AG09319 (cell line): ENCODE measurements around the gene PITPNM3.

Experiments used
- DNase-seq: peaks from one replicate; pipeline ENCODE4 v3.0.0-alpha.2; 2010; ENCODE audit warnings: low read depth; ENCODE audit errors: extremely low read depth
- CTCF ChIP-seq: IDR thresholded peaks from 2 replicates; pipeline ENCODE4 v1.5.1; 2011; ENCODE audit warnings: low read depth, mild to moderate bottlenecking, inconsistent platforms, low read length, moderate library complexity

The PITPNM3 gene

GRCh38 chr17:6482105-6482455 lies 74.3 kb downstream of the PITPNM3 start:
- DNase-seq, result no peak
- no peak for TF ChIP-seq CTCF

GRCh38 chr17:6480303-6480675 lies 76.1 kb downstream of the PITPNM3 start:
- no peak for TF ChIP-seq CTCF

DNA sequence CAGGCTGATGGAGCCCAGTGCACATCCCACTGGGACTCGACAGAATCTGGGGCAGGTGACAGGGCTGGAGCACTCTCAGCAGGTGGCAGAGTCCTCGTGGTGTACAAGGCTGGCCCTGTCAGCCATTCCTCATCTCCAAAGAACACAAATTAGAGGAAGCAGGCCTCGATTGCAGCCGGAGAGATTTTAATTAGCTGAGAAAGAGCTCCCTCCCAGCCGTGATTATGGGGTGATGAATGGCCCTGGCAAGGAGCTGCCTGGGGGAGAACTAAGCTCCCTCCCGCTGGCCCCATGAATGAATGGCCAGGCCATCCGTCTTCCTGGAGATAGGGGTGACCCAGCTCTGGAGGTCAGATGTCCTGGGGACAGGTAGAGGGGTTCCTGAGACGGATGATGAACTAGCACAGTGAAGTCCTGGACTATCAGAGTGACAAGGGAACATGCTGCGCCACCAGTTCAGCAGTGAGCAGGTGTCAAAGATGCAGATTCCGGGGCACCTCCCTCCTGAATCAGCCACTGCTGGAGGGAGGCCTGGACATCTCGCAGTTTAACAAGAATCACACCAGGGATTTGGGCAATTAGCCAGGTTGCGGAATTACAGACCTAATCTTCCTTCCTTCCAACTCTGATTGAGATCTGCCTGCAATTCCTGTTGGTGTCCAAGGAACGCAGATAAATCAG lies 76.6 kb downstream of the PITPNM3 start:
- no peak for TF ChIP-seq CTCF
- DNase-seq, result no peak

More at GRCh38 chr17:6480303-6480675, 76.1 kb downstream of the PITPNM3 start:
- no peak for DNase-seq

DNA sequence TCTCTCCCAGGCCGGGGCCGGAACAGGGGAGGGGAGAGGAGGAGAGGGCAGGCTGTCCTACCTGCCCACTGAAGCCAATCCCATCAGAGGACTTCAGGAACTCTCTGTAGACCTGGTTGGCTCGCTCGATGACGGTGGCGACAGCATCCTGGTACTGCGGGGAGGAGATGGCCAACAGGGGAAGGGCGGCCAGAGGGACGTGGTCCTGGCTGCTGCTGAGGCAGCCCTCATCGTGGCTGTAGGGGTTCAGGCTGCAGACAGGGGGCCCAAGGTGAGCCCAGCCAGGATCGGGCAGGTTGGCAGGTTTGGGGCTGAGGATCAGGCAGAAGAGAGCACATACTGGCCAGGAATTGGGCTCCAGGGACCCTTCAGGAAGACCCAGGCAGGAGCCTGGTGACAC lies 77.9 kb downstream of the PITPNM3 start:
- no peak for DNase-seq
- no peak for TF ChIP-seq CTCF

GRCh38 chr17:6477831-6478383 lies 78.4 kb downstream of the PITPNM3 start:
- no peak for TF ChIP-seq CTCF
- no peak for DNase-seq

DNA sequence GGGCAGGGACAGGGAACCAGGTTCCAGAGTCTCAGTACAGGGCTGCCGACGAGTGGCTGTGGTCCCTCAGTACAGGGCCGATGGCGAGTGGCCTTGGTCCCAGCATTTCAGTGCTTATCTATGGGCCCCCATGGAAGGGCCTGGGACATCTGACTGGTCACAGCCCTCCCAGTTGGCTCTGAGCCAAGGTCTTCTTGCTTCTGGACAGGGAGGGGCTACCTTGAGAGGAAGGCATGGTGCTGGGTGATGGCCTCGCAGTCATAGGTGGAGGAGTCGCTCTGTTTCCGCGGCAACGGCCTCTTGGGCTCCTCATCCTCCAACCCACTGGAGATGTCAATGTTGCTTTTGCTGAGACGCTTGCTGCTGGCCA lies 79.6 kb downstream of the PITPNM3 start:
- no peak for DNase-seq
- TF ChIP-seq CTCF, result no peak

GRCh38 chr17:6476076-6476809 lies 80.1 kb downstream of the PITPNM3 start:
- no peak for TF ChIP-seq CTCF
- no peak for DNase-seq
